Karpas-422 (cell line): ENCODE results near the gene RPS6KL1. TPM values are rescaled to one million over a fixed set of nuclear protein-coding genes. Genes with fewer than 3 reads are reported as not detected.

Experiments used
- DNase-seq: peaks from one replicate; pipeline ENCODE4 v3.0.0-alpha.2; 2015
- H2AFZ ChIP-seq: fragments of 200-600 bp; sonication (generic); 2 replicates; pipeline ENCODE4 v1.6.1; 2014; ENCODE audit warnings: antibody characterized with exemption, low read length, mixed read lengths
- H3K27ac ChIP-seq: fragments of 200-600 bp; sonication (generic); 2 replicates; pipeline ENCODE4 v1.5.1; 2014; ENCODE audit warnings: mild to moderate bottlenecking, low read length, moderate library complexity
- H3K27me3 ChIP-seq: fragments of 200-600 bp; sonication (generic); 2 replicates; pipeline ENCODE4 v1.6.1; 2014; ENCODE audit warnings: low read length, mixed read lengths
- H3K36me3 ChIP-seq: fragments of 200-600 bp; sonication (generic); 2 replicates; pipeline ENCODE4 v1.6.1; 2014; ENCODE audit warnings: low read length, mixed read lengths; ENCODE audit not compliant: insufficient read depth
- H3K4me1 ChIP-seq: fragments of 200-600 bp; sonication (generic); 2 replicates; pipeline ENCODE4 v1.6.1; 2014; ENCODE audit warnings: mild to moderate bottlenecking, low read length, mixed read lengths
- H3K4me2 ChIP-seq: fragments of 200-600 bp; sonication (generic); 2 replicates; pipeline ENCODE4 v1.6.1; 2014; ENCODE audit warnings: low read length, low read depth, mild to moderate bottlenecking; ENCODE audit not compliant: poor library complexity, severe bottlenecking
- H3K4me3 ChIP-seq: fragments of 200-600 bp; sonication (generic); 2 replicates; pipeline ENCODE4 v1.5.1; 2014; ENCODE audit warnings: mild to moderate bottlenecking, antibody characterized with exemption, low read length, mixed read lengths
- H3K79me2 ChIP-seq: fragments of 200-600 bp; sonication (generic); 2 replicates; pipeline ENCODE4 v1.6.1; 2014; ENCODE audit warnings: mild to moderate bottlenecking, low read length, mixed read lengths
- H3K9ac ChIP-seq: fragments of 200-600 bp; sonication (generic); 2 replicates; pipeline ENCODE4 v1.6.0; 2014; ENCODE audit warnings: low read length
- H3K9me2 ChIP-seq: fragments of 200-600 bp; sonication (generic), shearing (Covaris generic); replicated peaks from 2 replicates; pipeline ENCODE4 v1.6.0; 2014; ENCODE audit warnings: mild to moderate bottlenecking, low read length, moderate library complexity; ENCODE audit not compliant: insufficient read depth
- H3K9me3 ChIP-seq: fragments of 300-700, 200-600 bp; sonication (generic); 2 replicates; pipeline ENCODE4 v1.6.1; 2014; ENCODE audit warnings: low read length, mixed read lengths
- H4K20me1 ChIP-seq: fragments of 200-600 bp; sonication (generic); 2 replicates; pipeline ENCODE4 v1.6.1; 2014; ENCODE audit warnings: mild to moderate bottlenecking, antibody characterized with exemption, low read length, low read depth; ENCODE audit not compliant: insufficient read depth
- total RNA-seq: library from RNA; depleted of rRNA; stranded (reverse); fragments of >200 nt; shearing (Covaris generic); gene quantifications from 2 replicates; pipeline ENCODE4 v1.2.3, GENCODE V29; 2014; ENCODE audit warnings: low replicate concordance

Gene RPS6KL1
- total RNA-seq, 1 experiment from 2014 or later, result 34.3 TPM

DNA sequence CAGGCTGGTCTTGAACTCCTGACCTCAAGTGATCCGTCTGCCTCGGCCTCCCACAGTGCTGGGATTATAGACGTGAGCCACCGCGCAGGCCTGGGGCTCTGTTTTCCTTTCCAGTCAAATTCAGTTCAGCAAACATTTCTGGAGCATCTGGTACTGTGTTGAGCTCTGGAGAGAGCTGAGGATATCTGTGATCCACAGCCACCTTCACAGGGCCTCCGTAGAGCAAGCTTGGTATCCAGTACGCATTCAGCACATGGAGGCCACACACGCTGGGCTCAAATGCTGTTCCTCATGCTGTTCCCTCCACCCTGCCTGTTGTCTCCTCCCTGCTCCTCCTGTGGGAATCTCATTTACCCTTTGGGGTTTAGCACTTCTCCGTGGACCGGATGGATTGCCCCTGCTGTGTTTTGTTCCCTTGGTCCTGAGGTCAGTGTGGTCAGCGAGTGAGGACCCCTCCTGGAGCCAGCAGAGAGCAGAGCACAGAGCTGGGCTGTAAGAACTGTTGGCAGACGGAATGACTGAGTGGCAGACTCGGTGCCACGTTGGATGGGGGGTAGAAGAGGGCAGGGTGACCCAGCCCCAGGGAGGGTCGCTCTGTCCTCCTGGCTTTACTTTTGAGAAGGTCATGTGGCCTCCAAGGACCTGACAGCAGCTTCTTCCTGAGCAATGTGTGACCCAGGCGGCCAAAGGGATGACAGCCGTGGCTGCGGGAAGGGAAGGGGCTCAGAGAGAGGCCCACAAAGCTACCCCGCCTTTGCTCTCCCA is 891 bp downstream of the RPS6KL1 start:
- Histone ChIP-seq H3K4me1 (peaks cover 23% of the 10 kb centered on the region), H4K20me1 (no peaks in the 10 kb centered on the region), H3K4me2 (peak overlapping the region; percentile 73), H3K27me3 (no peaks in the 10 kb centered on the region), H3K9me2 (no peaks in the 10 kb centered on the region), H3K9me3 (no peaks in the 10 kb centered on the region), H3K4me3 (peak overlapping the region; percentile 72), H2AFZ (no peak overlapping the region), H3K27ac (peak overlapping the region; percentile 65), H3K36me3 (no peaks in the 10 kb centered on the region), H3K9ac (peak overlapping the region; percentile 83), H3K79me2 (peaks cover 7% of the 10 kb centered on the region)
- no peak for DNase-seq

DNA sequence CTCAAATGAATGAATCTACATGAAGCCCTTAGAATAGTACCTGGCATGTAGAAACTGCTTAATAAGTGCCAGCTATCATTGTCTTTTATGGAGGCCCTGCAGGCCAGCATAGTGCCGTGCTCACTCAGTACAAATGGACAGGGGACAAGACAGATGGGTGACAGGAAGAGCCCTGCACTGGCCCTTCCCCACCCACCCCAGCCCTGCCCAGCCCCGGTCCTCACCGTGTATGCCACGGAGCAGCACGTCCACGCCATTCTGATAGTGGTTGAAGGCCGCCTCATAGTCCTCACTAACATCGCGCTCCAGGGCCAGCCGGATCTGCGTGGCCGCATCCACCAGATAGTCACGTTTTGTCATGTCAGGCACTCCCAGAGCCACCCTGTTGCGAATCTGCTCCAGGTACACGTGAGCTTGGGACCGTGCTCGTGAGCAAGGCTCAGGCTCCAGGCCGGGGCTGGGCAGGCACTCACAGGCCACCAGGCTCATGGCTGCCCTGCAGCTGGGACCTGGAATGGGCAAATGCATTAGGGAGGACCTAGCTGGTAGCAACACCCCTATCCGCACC is 1.9 kb downstream of the RPS6KL1 start:
- Histone ChIP-seq H3K27me3 (no peaks in the 10 kb centered on the region), H3K4me1 (peaks cover 23% of the 10 kb centered on the region), H3K9me3 (no peaks in the 10 kb centered on the region), H3K4me2 (no peak overlapping the region), H3K79me2 (peaks cover 7% of the 10 kb centered on the region), H3K9me2 (no peaks in the 10 kb centered on the region), H4K20me1 (no peaks in the 10 kb centered on the region), H3K4me3 (no peak overlapping the region), H2AFZ (no peak overlapping the region), H3K9ac (no peak overlapping the region), H3K36me3 (no peaks in the 10 kb centered on the region), H3K27ac (no peak overlapping the region)
- DNase-seq, result no peak

DNA sequence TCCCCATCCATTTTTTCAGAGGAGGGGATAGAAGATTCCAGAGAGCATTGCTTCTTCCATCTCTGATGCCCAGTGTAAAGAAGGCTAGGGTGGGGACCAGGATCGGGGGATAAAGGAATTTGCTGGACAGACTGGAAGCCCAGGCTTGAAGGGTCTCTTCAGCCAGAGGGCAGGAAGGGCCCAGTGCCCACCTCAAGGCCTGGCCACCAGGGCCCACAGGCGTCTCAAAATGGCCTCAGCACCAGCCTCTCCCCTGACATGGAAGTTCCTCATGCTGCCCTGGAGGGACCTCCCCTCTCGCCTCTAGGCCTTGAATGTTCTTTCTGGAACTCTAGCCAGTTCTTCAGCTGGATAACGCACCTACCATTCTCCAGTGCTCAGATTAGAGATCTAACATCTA is 2.8 kb downstream of the RPS6KL1 start:
- Histone ChIP-seq H3K27me3 (no peaks in the 10 kb centered on the region), H3K4me3 (no peak overlapping the region), H3K9ac (no peak overlapping the region), H3K9me2 (no peaks in the 10 kb centered on the region), H3K36me3 (no peaks in the 10 kb centered on the region), H2AFZ (no peak overlapping the region), H3K4me2 (no peak overlapping the region), H3K79me2 (peaks cover 7% of the 10 kb centered on the region), H3K4me1 (peaks cover 29% of the 10 kb centered on the region), H3K27ac (no peak overlapping the region), H4K20me1 (no peaks in the 10 kb centered on the region), H3K9me3 (no peaks in the 10 kb centered on the region)
- no peak for DNase-seq

DNA sequence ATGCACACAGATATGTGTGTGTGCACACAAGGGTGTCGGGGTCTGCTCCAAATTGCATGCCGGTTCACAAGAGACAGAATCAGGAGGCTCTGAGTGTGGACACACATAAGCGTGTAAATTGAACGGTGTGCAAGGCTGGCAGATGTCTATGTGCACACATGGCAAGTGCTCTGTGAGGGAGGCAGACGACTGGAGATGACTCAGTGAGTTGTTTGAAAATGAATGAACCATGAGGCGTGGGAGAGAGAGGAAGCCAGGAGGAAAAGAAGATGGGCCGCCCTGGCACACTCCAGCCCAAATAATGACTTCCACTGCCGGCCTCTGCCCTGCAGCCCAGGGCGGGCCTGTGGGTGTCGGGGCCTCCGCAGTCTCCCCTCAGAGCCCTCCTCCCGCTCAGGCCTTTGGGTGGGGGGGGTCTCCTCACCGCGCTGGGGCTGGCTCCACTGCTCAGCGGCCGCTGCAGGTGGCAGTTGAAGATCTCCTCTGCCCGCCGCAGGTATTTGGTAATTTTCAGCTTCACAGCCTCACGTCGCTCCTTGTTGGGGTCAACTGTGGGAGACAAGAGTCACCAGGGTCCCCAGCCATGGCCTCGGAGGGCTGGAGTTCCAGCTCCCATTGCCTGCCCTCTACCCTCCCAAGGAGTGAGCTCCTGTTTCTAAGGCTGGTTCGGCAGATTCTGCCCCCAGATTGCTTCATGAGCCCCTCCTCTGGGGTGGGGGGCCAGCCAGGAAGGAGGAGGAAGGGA is 3.5 kb downstream of the RPS6KL1 start:
- DNase-seq, result no peak
- no peak overlapping the region for H2AFZ ChIP-seq
- peaks cover 7% of the 10 kb centered on the region for H3K79me2 ChIP-seq
- H3K9me3 ChIP-seq, result no peaks in the 10 kb centered on the region
- H4K20me1 ChIP-seq, result no peaks in the 10 kb centered on the region
- H3K4me3 ChIP-seq, result no peak overlapping the region
- H3K4me2 ChIP-seq, result no peak overlapping the region
- H3K9me2 ChIP-seq, result no peaks in the 10 kb centered on the region
- H3K27me3 ChIP-seq, result no peaks in the 10 kb centered on the region
- no peak overlapping the region for H3K27ac ChIP-seq
- H3K36me3 ChIP-seq, result no peaks in the 10 kb centered on the region
- H3K9ac ChIP-seq, result no peak overlapping the region
- H3K4me1 ChIP-seq, result peaks cover 25% of the 10 kb centered on the region

DNA sequence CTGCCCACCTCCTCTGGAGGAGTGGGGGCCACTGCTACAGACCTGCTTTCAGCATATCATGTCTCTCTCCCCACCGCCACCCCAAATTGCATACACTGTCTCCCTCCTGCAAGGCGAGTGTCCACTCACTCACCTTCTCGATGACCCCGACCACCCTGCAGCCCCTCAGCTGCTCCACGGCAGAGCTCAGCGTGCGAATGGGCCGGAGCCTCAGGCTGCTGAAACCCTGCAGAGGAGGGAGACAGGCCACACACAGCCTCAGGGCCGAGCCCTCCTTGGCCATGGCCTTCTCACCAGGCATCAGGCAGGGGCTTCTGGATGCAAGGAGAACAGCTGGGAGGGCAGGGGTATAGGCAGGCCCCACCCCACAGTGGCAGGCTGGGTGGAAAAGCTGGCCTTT is 4.7 kb downstream of the RPS6KL1 start:
- no peak overlapping the region for H3K27ac ChIP-seq

DNA sequence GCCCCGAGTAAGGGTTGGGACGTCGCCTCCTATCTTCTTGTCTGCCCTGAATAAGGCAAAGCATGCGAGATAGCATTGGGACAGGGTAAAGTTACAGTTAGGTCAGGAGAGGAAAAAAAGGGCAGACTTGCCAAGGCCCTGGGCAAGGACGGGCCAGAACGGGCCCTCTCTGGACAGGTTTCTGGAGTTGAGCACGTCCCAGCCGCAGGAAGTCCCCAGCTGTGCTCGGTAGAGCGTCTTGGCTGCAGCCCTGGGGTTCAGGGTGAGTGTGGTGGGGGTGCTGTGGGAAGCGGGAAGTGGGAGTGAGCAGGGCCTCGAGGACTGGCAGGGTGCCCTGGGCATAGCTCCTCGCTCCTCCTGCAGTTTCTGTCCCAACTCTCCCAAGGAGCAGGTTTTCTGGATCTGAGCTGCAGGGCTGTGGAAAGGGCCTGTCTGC is 5.4 kb downstream of the RPS6KL1 start:
- Histone ChIP-seq H3K27ac (no peak overlapping the region), H3K9me3 (no peaks in the 10 kb centered on the region), H3K9ac (no peak overlapping the region), H3K9me2 (no peaks in the 10 kb centered on the region), H2AFZ (no peak overlapping the region), H4K20me1 (no peaks in the 10 kb centered on the region), H3K36me3 (no peaks in the 10 kb centered on the region), H3K79me2 (peaks cover 7% of the 10 kb centered on the region), H3K4me2 (no peak overlapping the region), H3K4me1 (peaks cover 24% of the 10 kb centered on the region), H3K4me3 (no peak overlapping the region), H3K27me3 (no peaks in the 10 kb centered on the region)
- DNase-seq, result no peak

More for the DNA sequence above, 4.7 kb downstream of the RPS6KL1 start:
- no peaks in the 10 kb centered on the region for H3K9me3 ChIP-seq
- H3K4me3 ChIP-seq, result no peak overlapping the region
- no peaks in the 10 kb centered on the region for H3K27me3 ChIP-seq
- H3K9me2 ChIP-seq, result no peaks in the 10 kb centered on the region
- H2AFZ ChIP-seq, result no peak overlapping the region
- no peak overlapping the region for H3K4me2 ChIP-seq
- no peaks in the 10 kb centered on the region for H3K36me3 ChIP-seq
- H3K4me1 ChIP-seq, result peaks cover 25% of the 10 kb centered on the region
- no peak for DNase-seq
- no peak overlapping the region for H3K9ac ChIP-seq
- H3K79me2 ChIP-seq, result peaks cover 7% of the 10 kb centered on the region
- no peaks in the 10 kb centered on the region for H4K20me1 ChIP-seq

DNA sequence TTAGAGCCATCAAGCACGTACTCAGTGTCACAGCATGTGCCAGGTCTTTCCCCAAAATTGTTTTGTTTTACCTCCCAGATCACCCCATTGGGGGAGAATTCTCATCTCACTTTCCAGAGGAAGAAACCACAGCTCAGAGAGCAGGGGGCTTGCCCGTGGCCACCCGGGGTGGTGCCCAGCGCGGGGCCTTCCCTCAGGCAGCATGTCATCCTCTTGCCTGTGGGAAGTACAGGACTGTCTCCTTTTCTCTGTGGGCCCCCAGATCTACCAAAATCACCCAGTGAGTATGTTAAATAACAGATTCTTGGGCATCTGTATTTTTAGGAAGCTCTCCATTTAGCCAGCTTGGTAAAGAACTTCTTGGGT is 5.9 kb downstream of the RPS6KL1 start:
- Histone ChIP-seq H3K27me3 (no peaks in the 10 kb centered on the region), H3K9me3 (no peaks in the 10 kb centered on the region), H3K27ac (no peak overlapping the region), H3K79me2 (peaks cover 2% of the 10 kb centered on the region), H2AFZ (no peak overlapping the region), H3K4me3 (no peak overlapping the region), H3K9me2 (no peaks in the 10 kb centered on the region), H3K4me1 (peaks cover 22% of the 10 kb centered on the region), H3K9ac (no peak overlapping the region), H3K36me3 (no peaks in the 10 kb centered on the region), H3K4me2 (no peak overlapping the region), H4K20me1 (no peaks in the 10 kb centered on the region)
- no peak for DNase-seq

DNA sequence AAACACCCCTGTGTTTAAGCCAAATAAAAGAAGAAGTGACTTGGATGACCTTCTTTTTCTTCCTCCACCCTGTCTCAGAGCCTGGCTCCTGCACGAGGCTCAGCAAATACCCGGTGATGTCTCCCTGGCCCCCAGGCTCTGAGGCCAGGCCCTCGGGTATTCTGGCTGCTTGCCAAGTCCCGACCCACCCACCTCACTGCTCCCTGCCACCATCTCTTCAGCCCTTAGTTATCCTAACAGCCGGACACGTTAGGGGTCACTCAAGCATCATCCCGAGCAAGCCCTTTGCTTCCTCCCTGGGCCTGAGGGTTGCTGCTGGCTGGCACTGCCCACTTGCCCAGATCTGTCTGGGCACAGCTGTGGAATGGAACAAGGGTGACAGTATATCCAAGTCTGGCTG is 7.2 kb downstream of the RPS6KL1 start:
- H3K27me3 ChIP-seq, result no peaks in the 10 kb centered on the region
- H3K9me2 ChIP-seq, result no peaks in the 10 kb centered on the region
- no peaks in the 10 kb centered on the region for H3K36me3 ChIP-seq
- no peak overlapping the region; the same call in 1 of the 2 replicates for H3K9ac ChIP-seq
- peaks cover 18% of the 10 kb centered on the region for H3K4me1 ChIP-seq
- H4K20me1 ChIP-seq, result no peaks in the 10 kb centered on the region
- no peak overlapping the region for H2AFZ ChIP-seq
- H3K4me2 ChIP-seq, result no peak overlapping the region
- H3K79me2 ChIP-seq, result no peaks in the 10 kb centered on the region
- no peak overlapping the region for H3K4me3 ChIP-seq
- DNase-seq, result no peak
- no peaks in the 10 kb centered on the region for H3K9me3 ChIP-seq
- no peak overlapping the region for H3K27ac ChIP-seq
